G401.6 (cell line): ENCODE results near the gene GNG2.
"Not testable (repeated sequence)": the region's sequence is repeated elsewhere in the genome, so short reads cannot be mapped to it uniquely, and the experiment has no call there.

Experiments used
- FAIRE-seq: peaks from 2 replicates; lab custom pipeline; 2012; peaks lifted over from hg19 to GRCh38; lab: Jason Lieb, UNC

The GNG2 gene

DNA sequence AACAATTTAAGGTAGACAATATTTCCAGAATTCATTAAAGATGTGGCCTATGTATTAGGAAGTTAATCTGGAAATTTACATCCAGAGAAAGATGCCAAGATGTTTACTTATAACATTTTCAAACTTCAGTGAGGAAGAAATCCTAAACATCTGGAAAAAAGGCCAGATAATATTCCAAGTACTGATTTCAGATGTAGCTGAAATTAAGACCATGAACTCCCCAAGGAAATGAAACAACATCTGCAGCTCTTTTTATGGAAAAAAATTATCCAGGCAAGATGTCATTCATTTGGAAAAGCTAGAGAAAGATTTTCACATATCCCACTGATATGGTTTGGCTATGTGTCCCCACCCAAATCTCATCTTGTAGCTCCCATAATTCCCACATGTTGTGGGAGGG is 35.0 kb downstream of the GNG2 start:
- FAIRE-seq = no peak

DNA sequence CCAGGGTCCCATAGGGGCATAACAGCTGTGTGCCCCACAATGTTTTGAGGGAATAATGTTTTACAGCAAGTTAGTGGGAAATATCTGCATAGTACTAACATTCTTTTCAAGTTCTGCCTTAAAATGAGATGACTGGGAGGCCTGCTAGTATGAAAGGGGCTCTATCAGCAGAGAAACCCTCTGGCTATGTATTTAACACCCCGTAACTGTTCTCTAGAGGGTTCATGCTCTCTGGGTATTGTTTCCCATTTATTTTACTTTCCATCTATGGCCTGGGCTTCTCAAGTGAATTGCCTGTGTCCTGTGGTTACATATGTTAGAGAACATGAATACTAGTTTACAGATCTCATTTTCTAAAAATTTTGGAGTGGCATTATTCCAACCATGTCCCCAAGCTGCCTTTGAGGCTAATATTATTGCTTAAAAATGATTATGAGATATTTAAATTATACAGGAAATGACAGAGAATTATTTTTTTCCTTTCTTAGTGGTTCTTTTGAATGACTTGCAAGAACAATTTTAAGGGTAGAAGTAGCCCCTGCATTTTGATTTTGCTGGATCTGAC is 37.5 kb downstream of the GNG2 start:
- FAIRE-seq = no peak

DNA sequence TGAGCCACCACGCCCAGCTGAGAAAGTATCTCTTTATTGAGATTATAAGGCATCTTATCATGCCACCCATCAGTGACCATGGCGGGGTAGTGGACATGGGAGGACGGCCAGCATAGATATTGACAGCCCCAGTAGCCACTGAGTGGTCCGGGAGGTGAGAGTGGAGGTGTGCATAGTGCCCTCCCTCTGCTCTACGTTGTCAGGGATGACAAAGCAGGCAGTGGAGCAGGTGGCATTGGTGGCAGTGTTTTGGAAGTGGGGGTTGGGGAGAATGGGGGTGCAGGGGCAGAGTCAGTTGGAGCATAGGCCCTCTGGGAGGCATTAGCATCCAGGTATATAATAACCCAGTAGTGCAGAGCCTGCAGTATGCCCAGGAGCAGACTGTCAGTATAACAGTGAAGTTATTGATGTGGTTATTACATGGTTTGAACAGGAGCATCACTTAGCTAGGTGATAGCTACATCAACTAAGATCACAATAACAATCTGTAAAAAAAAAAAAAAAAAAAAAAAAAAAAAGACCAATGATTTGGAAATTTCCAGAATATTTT is 41.1 kb downstream of the GNG2 start:
- no peak for FAIRE-seq

DNA sequence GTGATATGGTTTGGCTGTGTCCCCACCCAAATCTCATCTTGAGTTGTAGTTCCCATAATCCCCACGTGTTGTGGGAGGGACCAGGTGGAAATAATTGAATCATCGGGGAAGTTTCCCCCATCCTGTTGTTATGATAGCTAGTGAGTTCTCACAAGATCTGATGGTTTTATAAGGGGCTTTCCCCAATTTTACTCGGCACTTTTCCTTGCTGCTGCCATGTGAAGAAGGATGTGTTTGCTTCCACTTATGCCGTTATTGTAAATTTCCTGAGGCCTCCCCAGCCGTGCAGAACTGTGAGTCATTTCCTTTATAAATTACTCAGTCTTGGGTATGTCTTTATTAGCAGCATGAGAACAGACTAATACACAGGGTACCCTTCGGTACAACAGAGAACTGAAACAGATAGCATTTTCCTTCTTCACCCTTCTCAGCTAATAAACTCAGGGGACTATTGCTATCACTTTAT is 45.3 kb downstream of the GNG2 start:
- FAIRE-seq = not testable (repeated sequence)

DNA sequence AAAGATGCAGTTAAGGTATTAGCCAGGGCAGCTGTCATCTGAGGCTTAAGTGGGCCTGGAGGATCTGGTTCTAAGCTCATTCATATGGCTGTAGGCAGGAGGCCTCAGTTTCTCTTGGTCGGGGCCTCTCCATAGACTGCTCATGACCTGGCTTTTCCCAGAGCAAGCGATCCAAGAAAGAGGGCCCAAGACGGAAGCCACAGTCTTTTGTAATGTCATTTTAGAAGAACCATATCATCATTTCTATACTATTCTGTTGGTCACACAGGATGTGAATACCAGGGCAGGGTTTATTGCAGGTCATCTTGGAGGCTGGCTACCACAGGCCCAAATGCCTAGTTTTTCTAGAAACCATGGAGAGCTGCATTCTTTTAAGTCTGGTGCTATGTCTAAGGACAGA is 47.7 kb downstream of the GNG2 start:
- FAIRE-seq = no peak

DNA sequence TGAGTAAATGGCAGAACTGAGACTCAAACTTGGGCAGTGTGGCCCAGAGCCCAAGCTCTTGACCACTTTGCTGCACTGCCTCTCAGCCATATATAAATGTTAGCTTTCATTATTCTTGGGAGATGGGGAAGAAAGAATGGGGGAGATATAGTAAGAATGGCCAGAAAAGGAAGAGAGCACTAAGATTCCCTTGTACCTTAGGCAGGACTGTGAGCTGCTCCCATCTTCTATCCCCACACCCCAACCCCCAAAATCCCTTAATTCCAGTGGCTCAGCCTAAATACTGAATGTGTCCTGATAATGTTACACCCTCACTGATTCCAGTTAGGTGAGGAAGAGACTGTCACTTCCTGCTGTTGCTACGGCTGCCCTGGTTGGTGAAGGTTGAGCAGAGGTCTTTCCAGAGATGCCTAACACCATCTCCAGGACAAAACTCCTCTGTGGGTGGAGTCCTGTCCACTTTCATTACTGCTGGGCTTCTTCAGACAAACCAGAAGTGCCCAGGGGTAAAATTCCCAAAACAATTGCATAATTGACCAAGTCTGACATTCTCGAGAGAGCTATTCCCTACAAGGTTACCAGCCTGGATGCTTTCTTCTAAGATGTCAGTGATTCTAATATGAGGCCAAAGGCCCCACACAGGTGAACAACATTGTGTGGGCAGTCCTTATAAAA is 51.8 kb downstream of the GNG2 start:
- no peak for FAIRE-seq

DNA sequence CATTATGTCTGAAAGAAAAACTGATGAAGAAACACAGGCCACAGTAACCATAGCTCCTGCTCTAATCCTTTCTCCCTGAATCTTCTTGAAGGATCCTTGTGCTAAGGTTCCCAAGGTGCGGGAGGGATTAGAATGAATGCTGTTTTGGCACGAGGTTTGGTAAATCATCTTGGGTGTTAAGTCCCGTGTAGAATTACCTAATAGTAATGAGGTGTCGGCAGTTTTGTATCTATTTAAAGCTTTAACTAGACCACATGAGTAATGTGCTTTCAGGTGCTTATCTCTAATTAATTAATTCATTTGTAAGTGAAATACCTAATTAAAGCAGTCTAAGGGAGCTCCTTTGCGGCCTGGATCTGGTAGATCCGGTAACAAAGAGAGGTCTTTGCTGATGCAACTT is 53.9 kb downstream of the GNG2 start:
- no peak for FAIRE-seq

DNA sequence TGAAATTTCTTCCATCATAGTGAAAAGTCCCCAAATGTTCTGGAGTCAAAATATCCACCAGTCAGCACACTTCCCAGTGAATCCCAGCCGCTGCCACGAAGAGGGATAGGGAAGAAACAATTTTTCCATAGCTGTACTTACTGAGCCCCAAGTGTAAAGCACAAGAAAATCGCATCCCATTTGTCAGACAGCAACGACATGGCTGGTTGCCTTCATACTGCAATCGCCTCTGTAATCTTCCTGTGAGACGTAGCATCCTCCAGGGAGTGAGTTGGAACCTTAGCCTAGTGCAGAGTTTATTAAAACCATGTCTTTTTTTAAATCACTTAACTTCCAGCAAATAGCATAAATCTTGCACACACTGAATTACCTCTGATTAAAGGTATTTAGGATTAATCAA is 56.8 kb downstream of the GNG2 start:
- no peak for FAIRE-seq

DNA sequence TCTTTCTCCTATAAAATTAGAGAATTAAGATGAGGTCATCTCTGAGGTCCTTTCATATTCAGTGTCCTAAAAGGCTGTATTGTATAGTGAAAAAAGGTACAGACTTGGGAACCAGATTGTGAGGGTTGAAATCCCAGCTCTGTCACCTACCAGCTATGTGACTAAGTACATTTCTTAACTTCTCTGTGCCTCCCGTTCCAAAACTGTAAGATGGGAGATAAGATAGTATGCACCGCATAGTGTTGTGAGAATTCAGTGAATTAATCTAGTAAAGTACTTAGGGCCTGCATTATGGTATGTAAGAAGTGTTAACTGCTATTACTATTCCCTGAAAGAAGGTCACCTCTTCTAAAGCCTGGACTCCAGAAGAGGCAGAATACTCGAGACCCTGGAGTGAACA is 60.6 kb downstream of the GNG2 start:
- no peak for FAIRE-seq

DNA sequence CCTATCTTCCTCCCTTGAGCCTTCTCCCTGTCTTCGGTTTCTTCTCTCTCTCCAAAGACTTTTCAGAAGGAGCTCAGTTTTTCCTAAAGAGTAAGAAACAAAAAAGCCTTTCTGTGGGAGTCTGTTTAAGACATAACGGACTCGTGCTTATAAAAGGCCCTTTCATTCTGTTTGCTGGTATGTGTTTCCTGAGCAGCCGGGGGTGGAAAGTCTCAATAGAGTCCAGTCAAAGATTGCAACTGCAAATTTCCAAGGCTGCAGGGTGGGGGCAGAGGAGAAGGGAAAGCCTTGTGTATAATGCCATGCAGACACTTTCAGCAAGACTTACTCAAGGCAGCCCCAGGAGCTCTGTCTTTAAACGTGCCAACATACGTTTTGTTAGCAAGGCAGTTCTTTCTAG is 62.2 kb downstream of the GNG2 start:
- no peak for FAIRE-seq

DNA sequence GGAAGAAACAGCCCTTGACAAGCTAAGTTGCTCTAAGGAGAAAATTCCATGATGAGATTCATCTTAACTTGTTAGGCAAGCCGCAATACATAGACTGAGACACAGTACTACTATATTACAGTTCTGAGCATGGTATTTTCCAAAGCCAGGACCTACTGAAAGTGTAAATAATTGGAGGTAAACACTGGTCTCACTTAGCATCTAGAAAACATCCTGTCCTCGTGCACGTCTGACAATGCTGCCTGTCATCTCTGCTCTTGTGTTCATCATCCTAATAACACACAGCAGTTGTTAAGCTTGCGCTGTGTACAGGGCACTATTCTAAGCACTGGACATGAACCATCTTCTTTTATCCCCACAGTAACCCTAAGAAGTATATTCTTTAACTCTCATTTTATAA is 64.2 kb downstream of the GNG2 start:
- FAIRE-seq = no peak

DNA sequence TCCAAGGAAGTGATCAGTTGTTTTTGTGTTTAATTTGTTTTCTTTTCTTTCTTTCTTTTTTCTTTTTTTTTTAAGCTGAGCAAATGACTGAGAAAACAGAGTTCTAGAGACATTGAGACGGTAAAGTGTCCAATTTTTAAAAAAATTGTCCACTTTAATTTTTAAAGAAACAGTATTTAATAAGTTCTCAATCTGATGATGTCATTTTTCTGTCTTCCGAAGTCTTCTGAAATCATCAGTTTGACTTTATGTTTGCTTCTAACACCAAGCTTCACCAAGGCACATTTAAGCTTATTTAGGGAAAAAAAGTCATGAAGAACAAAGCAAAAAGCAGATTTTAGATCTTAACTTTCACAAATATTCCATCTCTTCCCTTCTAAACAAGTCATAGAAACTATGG is 65.6 kb downstream of the GNG2 start:
- FAIRE-seq = no peak

DNA sequence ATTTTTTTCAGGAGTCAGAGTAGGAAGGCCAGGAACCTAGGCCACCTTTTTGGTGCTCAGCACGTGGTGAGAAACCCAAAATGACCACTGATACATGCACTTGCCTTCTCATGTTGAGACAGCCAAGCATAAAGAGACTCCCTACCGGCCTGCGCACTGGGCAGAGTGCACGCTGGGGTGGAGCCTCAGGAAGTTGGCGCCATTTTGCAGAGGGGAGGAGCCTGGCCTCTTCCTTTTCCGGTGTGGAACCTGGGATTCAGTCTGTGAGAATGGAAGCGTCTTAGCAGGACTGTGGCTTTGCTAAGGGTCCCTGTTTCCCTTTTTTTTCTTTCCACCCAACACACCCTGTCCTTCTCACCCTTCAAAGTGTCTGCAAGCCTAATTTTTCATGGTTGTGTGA is 66.0 kb downstream of the GNG2 start:
- no peak for FAIRE-seq

DNA sequence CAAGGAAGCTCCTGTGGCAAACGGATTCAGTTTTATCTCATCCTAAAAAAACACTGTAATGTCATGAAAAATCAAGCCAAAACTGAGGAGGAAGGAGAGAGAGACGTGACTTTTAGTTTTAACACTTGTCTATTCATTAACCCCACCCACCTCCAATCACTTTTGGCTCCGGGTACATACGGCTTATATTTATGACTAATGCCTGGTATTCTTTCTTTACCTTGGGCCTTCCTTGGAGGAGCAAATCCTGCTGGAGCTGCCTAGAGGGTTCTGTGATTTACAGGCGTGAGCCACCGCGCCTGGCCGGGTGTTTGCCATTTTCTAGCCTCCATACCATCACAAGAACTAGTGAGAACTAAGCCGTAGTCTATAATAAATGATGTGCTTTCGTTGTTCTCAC is 68.2 kb downstream of the GNG2 start:
- no peak for FAIRE-seq

DNA sequence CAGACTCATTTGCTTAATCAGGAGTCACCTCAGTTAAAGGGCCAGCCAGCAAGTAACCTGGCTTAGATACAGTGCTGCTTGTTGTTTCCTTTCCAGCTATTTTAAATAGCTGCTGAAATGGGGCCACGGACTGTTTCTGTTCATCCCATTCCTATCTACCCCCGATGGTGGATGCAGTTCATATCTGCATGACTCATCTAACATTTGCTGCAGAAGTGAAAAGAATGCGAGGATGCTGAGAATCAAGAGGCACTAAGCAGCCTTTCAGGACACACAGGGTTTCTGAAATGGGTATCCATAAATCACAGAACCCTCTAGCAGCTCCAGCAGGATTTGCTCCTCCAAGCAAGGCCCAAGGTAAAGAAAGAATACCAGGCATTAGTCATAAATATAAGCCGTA is 68.8 kb downstream of the GNG2 start:
- FAIRE-seq = no peak

DNA sequence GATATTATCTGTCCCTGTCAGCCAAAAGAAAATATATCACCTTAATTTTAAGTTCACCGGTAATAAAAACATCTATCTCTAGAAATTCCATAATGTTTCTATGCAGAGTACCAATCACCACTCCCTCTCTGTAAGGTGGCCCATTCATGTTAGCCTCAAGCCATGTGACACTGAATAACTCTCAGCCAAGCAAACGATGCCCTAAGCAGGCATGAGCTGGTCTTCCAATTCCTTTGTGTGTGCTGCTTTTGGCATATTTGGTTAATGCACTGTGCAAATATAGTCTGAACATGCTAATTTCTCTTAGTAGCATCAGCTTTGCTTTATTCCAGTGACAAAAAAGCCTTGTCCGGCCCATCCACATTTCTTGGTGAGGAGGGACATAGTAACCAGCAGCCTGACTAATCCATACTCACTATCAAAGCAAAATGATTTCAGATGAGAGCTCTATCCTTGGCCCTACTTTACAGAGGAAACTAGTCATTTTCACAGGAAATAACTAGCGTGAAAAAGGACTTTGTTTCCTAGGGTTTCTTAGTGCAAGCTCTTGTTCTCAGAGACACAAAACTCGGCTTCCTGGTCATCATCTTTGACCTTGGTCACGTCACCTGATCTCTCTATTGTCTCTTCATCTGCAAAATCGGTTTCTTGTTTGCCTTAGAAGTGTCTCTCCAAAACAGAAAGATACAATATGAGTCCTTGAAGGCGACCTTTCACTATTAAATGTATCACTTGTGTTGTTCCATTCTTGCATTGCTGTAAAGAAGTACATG is 69.7 kb downstream of the GNG2 start:
- no peak for FAIRE-seq

DNA sequence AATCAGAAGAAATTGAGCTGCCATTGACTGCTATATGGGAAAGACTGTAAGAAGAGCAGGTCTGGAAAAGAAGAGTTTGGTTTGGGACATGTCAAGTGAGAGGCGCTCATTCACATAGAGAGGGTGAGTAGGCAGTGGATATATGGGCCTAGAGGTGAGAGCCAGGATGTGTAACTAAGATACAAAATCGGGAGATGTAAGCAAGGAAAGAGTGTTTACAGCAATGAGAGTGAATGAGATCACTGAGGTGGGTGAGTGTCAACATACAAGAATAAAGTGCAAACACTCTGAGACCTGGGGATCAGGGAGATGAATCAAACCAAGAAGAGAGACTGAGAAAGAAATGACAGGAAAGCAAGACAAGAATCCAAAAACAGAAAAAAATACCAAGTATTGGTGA is 70.9 kb downstream of the GNG2 start:
- FAIRE-seq = no peak

DNA sequence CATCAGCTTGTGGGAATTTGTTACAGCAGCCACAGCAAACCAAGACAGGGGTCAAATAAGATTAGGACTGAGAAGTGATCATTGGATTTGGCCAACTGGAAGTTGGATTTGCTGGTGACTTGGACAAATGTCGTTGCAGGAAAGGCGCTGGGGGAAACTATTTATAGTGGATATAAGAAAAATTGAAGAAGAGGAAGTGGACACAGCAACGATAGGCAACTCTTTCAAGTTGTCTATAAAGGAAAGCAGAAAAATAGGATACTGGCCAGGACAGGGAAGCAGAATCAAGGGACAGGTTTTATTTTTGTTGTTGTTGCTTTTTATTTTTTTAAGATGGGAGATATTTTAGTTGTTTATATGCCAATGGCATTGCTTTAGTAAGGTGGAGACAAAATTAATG is 72.8 kb downstream of the GNG2 start:
- no peak for FAIRE-seq

DNA sequence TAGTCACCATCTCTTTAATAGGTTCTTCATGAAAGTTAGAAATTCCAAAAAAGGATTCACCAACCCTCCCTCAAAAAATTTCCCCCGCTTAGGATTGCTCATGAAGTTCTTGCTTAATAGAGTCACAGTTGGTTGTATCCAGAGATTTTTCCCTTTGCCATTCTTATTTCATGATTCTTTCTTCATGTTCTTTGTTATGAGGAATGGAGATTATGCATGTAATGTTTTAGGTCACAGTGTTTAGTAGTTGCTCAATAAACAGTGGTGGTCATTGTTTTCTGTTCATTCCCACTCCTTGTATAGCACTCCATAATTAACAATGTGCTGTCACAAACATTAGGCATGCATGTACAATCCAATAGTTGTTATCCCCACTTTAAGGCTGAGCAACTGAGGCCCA is 77.7 kb downstream of the GNG2 start:
- no peak for FAIRE-seq

DNA sequence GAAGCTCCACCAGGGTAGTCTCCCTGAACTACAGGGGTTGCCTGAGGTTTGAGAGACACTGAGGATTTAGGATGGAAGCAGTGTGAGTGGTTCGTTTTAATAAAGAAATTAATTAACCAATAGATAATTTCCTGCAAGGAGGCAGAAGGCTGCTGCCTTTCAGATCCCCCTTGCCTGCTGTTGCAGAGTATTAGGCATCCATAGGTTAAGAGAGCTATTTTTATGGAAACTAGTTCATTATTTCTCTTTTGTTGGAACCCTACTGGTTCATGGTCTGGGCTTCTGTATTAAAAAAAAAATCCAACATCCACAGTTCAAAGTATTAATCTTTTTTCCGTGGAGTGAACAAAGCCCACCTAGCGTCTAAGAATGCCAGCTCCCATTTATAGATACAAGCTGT is 78.4 kb downstream of the GNG2 start:
- no peak for FAIRE-seq

DNA sequence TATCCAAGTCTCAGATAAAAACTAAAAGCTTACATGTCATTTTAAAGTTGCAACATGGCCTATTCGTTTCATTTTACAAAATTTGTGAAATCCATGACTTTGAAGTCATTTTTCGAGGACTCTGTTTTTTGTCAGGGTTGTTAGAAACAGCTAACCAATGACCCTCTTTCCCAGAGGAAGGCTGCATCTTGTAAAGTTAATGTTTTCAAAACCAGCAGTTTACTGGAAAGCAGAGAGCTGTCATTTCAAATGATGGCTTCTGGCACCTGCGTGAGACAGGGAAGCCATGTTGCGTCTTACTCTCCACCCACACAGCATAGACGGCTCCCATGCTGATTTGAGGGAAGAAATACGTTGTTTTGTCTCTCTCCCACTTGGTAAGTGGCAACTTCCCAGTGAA is 78.8 kb downstream of the GNG2 start:
- no peak for FAIRE-seq

DNA sequence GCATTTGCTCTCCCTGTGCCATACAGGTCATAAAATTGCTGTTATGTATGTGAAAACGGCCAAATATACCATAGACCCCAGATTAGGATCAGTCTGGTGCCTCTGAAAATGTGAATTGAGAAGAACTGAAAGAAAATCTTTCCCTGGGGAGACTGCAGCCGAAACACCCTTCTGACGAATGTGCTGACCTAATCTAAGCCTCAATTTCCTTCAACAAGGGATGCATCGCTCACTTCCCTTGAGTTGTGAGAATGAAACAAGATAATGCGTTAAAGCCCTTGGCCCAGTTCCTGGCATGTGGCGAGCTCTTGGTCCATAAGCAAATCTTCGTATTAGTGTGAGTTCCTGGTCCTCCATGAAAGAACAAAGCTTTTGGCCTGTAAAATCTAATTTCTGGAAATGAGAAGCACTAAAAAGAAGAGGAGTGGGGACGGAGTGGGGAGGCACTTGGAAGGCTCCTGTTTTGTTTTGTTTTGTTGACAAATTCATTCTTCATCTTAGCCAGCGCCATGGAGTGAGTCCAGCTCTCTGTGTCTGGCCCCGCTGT is 79.4 kb downstream of the GNG2 start:
- no peak for FAIRE-seq

DNA sequence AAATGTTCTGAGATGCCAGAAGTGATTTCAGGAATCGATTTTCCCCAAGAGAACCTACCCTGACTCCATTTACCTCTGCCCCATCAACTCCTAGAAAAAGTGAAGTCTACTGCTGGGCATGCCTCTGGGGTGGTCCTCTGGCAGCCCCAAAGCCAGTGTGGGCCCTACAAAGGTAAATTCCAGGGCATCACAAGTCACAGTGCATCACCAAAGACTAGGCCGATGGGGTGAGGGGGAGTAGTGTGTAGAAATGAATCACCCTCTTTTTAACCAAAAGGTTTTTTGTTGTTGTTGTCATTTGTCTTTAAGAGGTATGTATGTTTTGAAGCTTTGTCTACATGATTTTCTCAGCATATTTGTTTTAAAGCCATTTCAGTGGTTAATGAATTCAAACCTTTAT is 82.6 kb downstream of the GNG2 start:
- no peak for FAIRE-seq
